NCI-H510A (cell line): ENCODE data around the gene ZMIZ1.
A peak's percentile ranks its signal among the peaks of the same experiment; 100 is the strongest.

Experiments
- DNase-seq: peaks from one replicate; lab custom pipeline; 2025; lab: John Stamatoyannopoulos, UW

ZMIZ1 gene

GRCh38 chr10:79139124-79139835 is 70.5 kb downstream of the ZMIZ1 start:
- no peak for DNase-seq

GRCh38 chr10:79140085-79140793 is 71.5 kb downstream of the ZMIZ1 start:
- DNase-seq: no peak

GRCh38 chr10:79140855-79141254 is 72.1 kb downstream of the ZMIZ1 start:
- no peak for DNase-seq

GRCh38 chr10:79142064-79142491 is 73.3 kb downstream of the ZMIZ1 start:
- DNase-seq: no peak

GRCh38 chr10:79142522-79143309 is 74.0 kb downstream of the ZMIZ1 start:
- DNase-seq: no peak

GRCh38 chr10:79143879-79144278 is 75.1 kb downstream of the ZMIZ1 start:
- no peak for DNase-seq

GRCh38 chr10:79144351-79145173 is 75.8 kb downstream of the ZMIZ1 start:
- DNase-seq: no peak

GRCh38 chr10:79145174-79145483 is 76.4 kb downstream of the ZMIZ1 start:
- no peak for DNase-seq

- DNase-seq: no peak
These were observed 77.0 kb downstream of the ZMIZ1 start for GRCh38 chr10:79145517-79146470.

- no peak for DNase-seq
These were observed 77.9 kb downstream of the ZMIZ1 start for GRCh38 chr10:79146611-79147130.

- no peak for DNase-seq
These were observed 78.5 kb downstream of the ZMIZ1 start for GRCh38 chr10:79147306-79147705.

GRCh38 chr10:79147796-79148451 is 79.2 kb downstream of the ZMIZ1 start:
- DNase-seq: no peak

- DNase-seq: no peak
These were observed 79.9 kb downstream of the ZMIZ1 start for GRCh38 chr10:79148452-79149344.

- DNase-seq: no peak
These were observed 80.5 kb downstream of the ZMIZ1 start for GRCh38 chr10:79149345-79149661.

GRCh38 chr10:79149662-79150443 is 81.1 kb downstream of the ZMIZ1 start:
- DNase-seq: peak; percentile 80

GRCh38 chr10:79150444-79150754 is 81.6 kb downstream of the ZMIZ1 start:
- DNase-seq: no peak

GRCh38 chr10:79152423-79152817 is 83.7 kb downstream of the ZMIZ1 start:
- no peak for DNase-seq

- no peak for DNase-seq
These were observed 85.0 kb downstream of the ZMIZ1 start for GRCh38 chr10:79153745-79154144.
